WTC11 (cell line): ENCODE measurements around the gene MYH14. TPM values are rescaled to one million over a fixed set of nuclear protein-coding genes. Genes with fewer than 3 reads are reported as not detected.

Experiments used
- ATAC-seq: fragments of 200-7000 bp; cut with Tn5 transposase; 2 replicates; pipeline ENCODE4 v1.10.0; 2021; ENCODE audit warnings: mild to moderate bottlenecking, moderate library complexity
- CTCF ChIA-PET: fragments of 300-600 bp; sonication (Branson Sonifier 250); formaldehyde crosslinking; loops from one replicate; lab custom pipeline; 2021; ENCODE audit warnings: antibody characterized with exemption; lab: Charles Lee
- POLR2A ChIA-PET: fragments of 350-600 bp; sonication (Branson Sonifier 250); formaldehyde crosslinking; loops from one replicate; lab custom pipeline; 2021; ENCODE audit warnings: antibody characterized with exemption; lab: Charles Lee
- DNase-seq: peaks from one replicate; pipeline ENCODE4 v3.0.0; 2021; ENCODE audit warnings: low spot score
- H3K27ac Mint-ChIP-seq: 2 replicates; pipeline ENCODE4 v1.8.0; 2021; ENCODE audit warnings: mixed read lengths
- H3K27me3 Mint-ChIP-seq: 2 replicates; pipeline ENCODE4 v1.8.0; 2021; ENCODE audit warnings: low read depth, mild to moderate bottlenecking, moderate library complexity, mixed read lengths
- H3K36me3 Mint-ChIP-seq: 2 replicates; pipeline ENCODE4 v1.8.0; 2021; ENCODE audit warnings: mixed read lengths
- H3K4me1 Mint-ChIP-seq: 2 replicates; pipeline ENCODE4 v1.8.0; 2022; ENCODE audit warnings: mixed read lengths
- H3K4me3 Mint-ChIP-seq: 2 replicates; pipeline ENCODE4 v1.8.0; 2021; ENCODE audit warnings: mild to moderate bottlenecking, moderate library complexity, mixed read lengths
- H3K9me3 Mint-ChIP-seq: 2 replicates; pipeline ENCODE4 v1.8.0; 2021; ENCODE audit warnings: mixed read lengths
- ATF1 ChIP-seq: sonication (generic); formaldehyde crosslinking; IDR thresholded peaks from 2 replicates; pipeline ENCODE4 v1.8.1; 2023; ENCODE audit warnings: mild to moderate bottlenecking, moderate library complexity, missing genetic modification reagents
- CREM ChIP-seq: sonication (generic); formaldehyde crosslinking; IDR thresholded peaks from 2 replicates; pipeline ENCODE4 v1.8.1; 2022; ENCODE audit warnings: mild to moderate bottlenecking, missing genetic modification reagents, moderate library complexity
- E2F4 ChIP-seq: sonication (generic); formaldehyde crosslinking; IDR thresholded peaks from 2 replicates; pipeline ENCODE4 v1.8.1; 2022; ENCODE audit warnings: low read depth, mild to moderate bottlenecking, moderate library complexity, missing genetic modification reagents, borderline replicate concordance
- GABPB1 ChIP-seq: sonication (generic); formaldehyde crosslinking; IDR thresholded peaks from 2 replicates; pipeline ENCODE4 v1.8.1; 2023; ENCODE audit warnings: mild to moderate bottlenecking, missing genetic modification reagents
- GRHL2 ChIP-seq: fragments of 250-450 bp; sonication (Bioruptor Pico); IDR thresholded peaks from 2 replicates; pipeline ENCODE4 v1.8.0; 2022; ENCODE audit warnings: mild to moderate bottlenecking, moderate library complexity; ENCODE audit not compliant: insufficient replicate concordance, severe bottlenecking
- GTF2I ChIP-seq: fragments of 250-450 bp; sonication (Bioruptor Pico); conservative IDR thresholded peaks from 2 replicates; pipeline ENCODE4 v1.4.0; 2021; ENCODE audit warnings: mild to moderate bottlenecking
- JAZF1 ChIP-seq: fragments of 250-450 bp; sonication (Bioruptor Pico); IDR thresholded peaks from 2 replicates; pipeline ENCODE4 v1.9.0; 2021; ENCODE audit warnings: moderate library complexity, mild to moderate bottlenecking, inconsistent platforms
- MLX ChIP-seq: sonication (generic); formaldehyde crosslinking; IDR thresholded peaks from 2 replicates; pipeline ENCODE4 v1.8.1; 2023; ENCODE audit warnings: mild to moderate bottlenecking, missing genetic modification reagents, moderate library complexity
- NFE2L1 ChIP-seq: sonication (generic); formaldehyde crosslinking; IDR thresholded peaks from 2 replicates; pipeline ENCODE4 v1.8.1; 2023; ENCODE audit warnings: missing genetic modification reagents
- NFYB ChIP-seq: sonication (generic); formaldehyde crosslinking; conservative IDR thresholded peaks from 2 replicates; pipeline ENCODE4 v1.8.0; 2022; ENCODE audit warnings: low read depth, missing genetic modification reagents
- OVOL2 ChIP-seq: fragments of 250-450 bp; sonication (Bioruptor Pico); IDR thresholded peaks from 2 replicates; pipeline ENCODE4 v1.9.0; 2021; ENCODE audit warnings: mild to moderate bottlenecking, borderline replicate concordance
- SMAD3 ChIP-seq: sonication (generic); formaldehyde crosslinking; IDR thresholded peaks from 2 replicates; pipeline ENCODE4 v1.8.0; 2022; ENCODE audit warnings: missing genetic modification reagents, mild to moderate bottlenecking, borderline replicate concordance
- TCF7 ChIP-seq: sonication (generic); formaldehyde crosslinking; IDR thresholded peaks from 2 replicates; pipeline ENCODE4 v1.8.0; 2022; ENCODE audit warnings: mild to moderate bottlenecking, low read depth, missing genetic modification reagents, moderate library complexity
- TP53 ChIP-seq: sonication (generic); formaldehyde crosslinking; IDR thresholded peaks from 2 replicates; pipeline ENCODE4 v1.8.1; 2023; ENCODE audit warnings: mild to moderate bottlenecking, missing genetic modification reagents
- ZNF317 ChIP-seq: sonication (generic); formaldehyde crosslinking; IDR thresholded peaks from 2 replicates; pipeline ENCODE4 v1.8.1; 2023; ENCODE audit warnings: low read depth, mild to moderate bottlenecking, moderate library complexity, missing genetic modification reagents, borderline replicate concordance
- ZNF416 ChIP-seq: fragments of 250-450 bp; sonication (Bioruptor Pico); IDR thresholded peaks from 2 replicates; pipeline ENCODE4 v1.9.0; 2021; ENCODE audit warnings: mild to moderate bottlenecking, inconsistent platforms
- ZNF423 ChIP-seq: fragments of 250-450 bp; sonication (Bioruptor Pico); IDR thresholded peaks from 2 replicates; pipeline ENCODE4 v2.1.2; 2022; ENCODE audit warnings: mild to moderate bottlenecking, moderate library complexity
- total RNA-seq: library from RNA; stranded (reverse); gene quantifications from 3 replicates; pipeline ENCODE4 v1.2.3, GENCODE V29; 2021
- TF ChIP-seq, protein P1 (sequence below): sonication (generic); formaldehyde crosslinking; IDR thresholded peaks from 2 replicates; pipeline ENCODE4 v1.8.1; 2022; ENCODE audit warnings: mild to moderate bottlenecking, missing genetic modification reagents, moderate library complexity, borderline replicate concordance
- TF ChIP-seq, protein P2 (sequence below): fragments of 250-450 bp; sonication (Bioruptor Pico); IDR thresholded peaks from 2 replicates; pipeline ENCODE4 v1.9.0; 2021; ENCODE audit warnings: mild to moderate bottlenecking
- TF ChIP-seq, protein P3 (sequence below): fragments of 250-450 bp; sonication (Bioruptor Pico); conservative IDR thresholded peaks from 2 replicates; pipeline ENCODE4 v1.9.0; 2021; ENCODE audit warnings: mild to moderate bottlenecking
- TF ChIP-seq, protein P4 (sequence below): fragments of 250-450 bp; sonication (Bioruptor Pico); IDR thresholded peaks from 2 replicates; pipeline ENCODE4 v1.9.0; 2021; ENCODE audit warnings: mild to moderate bottlenecking, borderline replicate concordance

MYH14 gene
- total RNA-seq, 1 experiment from 2014 or later = 25.8 TPM

DNA sequence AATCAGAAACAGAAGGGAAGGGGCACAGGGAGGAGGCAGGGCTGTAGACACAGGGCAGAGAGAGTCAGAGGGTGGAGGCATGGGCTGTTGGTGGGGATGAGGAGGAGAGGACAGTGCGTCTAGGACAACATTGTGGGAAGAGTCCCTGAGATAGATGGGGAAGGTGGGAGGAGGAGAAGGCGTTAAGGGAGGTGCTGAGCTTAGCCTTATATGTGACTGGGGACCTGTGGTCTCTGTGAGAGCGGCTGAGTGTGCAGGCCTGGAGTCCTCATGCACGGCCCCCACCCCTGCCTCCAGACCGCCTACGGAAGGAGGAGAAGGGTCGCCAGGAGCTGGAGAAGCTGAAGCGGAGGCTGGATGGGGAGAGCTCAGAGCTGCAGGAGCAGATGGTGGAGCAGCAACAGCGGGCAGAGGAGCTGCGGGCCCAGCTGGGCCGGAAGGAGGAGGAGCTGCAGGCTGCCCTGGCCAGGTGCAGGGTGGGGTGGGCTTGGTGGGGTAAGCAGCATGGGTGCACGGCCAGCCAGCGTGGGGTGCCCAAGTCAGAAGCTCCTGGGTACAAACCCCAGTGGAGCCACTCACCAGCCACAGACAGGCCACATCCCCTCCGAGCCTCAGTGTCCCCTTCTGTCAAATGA, 69.0 kb downstream of the MYH14 start (continued):
- no peak for TF ChIP-seq JAZF1 (CRISPR knock-in tag)
- TF ChIP-seq, protein P1, sequence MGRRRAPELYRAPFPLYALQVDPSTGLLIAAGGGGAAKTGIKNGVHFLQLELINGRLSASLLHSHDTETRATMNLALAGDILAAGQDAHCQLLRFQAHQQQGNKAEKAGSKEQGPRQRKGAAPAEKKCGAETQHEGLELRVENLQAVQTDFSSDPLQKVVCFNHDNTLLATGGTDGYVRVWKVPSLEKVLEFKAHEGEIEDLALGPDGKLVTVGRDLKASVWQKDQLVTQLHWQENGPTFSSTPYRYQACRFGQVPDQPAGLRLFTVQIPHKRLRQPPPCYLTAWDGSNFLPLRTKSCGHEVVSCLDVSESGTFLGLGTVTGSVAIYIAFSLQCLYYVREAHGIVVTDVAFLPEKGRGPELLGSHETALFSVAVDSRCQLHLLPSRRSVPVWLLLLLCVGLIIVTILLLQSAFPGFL (CRISPR knock-in tag) = no peak
- TF ChIP-seq TCF7 (CRISPR knock-in tag) = no peak
- TF ChIP-seq, protein P2, sequence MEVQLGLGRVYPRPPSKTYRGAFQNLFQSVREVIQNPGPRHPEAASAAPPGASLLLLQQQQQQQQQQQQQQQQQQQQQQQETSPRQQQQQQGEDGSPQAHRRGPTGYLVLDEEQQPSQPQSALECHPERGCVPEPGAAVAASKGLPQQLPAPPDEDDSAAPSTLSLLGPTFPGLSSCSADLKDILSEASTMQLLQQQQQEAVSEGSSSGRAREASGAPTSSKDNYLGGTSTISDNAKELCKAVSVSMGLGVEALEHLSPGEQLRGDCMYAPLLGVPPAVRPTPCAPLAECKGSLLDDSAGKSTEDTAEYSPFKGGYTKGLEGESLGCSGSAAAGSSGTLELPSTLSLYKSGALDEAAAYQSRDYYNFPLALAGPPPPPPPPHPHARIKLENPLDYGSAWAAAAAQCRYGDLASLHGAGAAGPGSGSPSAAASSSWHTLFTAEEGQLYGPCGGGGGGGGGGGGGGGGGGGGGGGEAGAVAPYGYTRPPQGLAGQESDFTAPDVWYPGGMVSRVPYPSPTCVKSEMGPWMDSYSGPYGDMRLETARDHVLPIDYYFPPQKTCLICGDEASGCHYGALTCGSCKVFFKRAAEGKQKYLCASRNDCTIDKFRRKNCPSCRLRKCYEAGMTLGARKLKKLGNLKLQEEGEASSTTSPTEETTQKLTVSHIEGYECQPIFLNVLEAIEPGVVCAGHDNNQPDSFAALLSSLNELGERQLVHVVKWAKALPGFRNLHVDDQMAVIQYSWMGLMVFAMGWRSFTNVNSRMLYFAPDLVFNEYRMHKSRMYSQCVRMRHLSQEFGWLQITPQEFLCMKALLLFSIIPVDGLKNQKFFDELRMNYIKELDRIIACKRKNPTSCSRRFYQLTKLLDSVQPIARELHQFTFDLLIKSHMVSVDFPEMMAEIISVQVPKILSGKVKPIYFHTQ (CRISPR knock-in tag) = no peak
- no peak for TF ChIP-seq NFYB
- TF ChIP-seq, protein P3, sequence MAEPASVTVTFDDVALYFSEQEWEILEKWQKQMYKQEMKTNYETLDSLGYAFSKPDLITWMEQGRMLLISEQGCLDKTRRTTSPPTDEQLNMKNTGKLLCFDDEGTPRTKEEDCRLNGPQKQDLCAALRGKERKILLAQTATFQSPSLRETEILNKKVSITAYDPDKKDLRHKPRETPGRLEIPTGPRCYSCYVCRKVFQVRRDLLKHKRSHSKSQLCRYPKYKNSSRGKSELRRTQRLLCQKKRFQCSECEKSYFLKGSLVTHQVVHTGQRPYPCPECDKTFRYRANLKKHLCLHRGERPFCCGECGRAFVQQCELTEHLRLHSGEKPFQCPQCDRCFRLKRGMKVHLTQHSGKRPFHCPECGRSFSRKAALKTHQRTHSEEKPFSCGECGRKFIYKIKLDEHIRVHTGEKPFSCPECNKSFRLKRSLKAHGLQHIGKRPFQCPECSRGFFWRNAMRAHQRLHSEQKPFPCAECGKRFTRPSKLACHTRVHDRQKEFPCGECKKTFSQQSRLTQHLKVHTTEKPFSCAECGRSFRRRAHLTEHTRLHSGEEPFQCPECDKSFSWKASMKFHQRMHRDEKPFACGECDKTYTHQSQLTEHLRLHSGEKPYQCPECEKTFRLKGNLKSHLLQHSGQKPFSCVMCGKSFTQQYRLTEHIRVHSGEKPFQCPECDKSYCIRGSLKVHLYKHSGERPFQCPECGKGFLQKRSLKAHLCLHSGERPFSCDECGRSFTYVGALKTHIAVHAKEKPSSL (CRISPR knock-in tag) = no peak
- TF ChIP-seq, all 79 proteins: peak for 0

DNA sequence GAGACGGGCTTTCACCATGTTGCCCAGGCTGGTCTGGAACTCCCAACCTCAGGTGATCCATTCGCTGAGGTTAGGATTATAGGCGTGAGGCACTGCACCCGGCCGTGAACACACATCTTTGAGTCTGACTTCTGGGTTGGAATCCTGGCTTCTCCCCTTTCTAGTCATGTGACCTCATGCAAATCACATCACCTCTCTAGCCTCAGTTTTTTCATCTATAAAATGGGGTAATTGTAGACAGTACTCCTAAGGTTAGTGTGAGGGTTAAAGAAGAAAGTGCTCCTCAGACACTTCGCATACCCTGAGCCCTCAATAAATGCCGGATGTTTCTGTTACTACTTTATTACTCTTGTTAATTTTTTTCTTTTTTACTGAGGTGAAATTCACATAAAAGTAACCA, 70.4 kb downstream of the MYH14 start:
- Mint-ChIP-seq H3K4me3 (no peak overlapping the region), H3K9me3 (no peaks in the 10 kb centered on the region), H3K4me1 (no peaks in the 10 kb centered on the region), H3K27ac (no peak overlapping the region), H3K27me3 (no peaks in the 10 kb centered on the region), H3K36me3 (peaks cover 14% of the 10 kb centered on the region)
- POLR2A ChIA-PET = no interaction called here
- no peak for TF ChIP-seq E2F4 (CRISPR knock-in tag)
- TF ChIP-seq ZNF416 = no peak
- TF ChIP-seq ATF1 (CRISPR knock-in tag) = no peak
- TF ChIP-seq MLX (CRISPR knock-in tag) = no peak
- no peak for TF ChIP-seq ZNF423 (CRISPR knock-in tag)
- TF ChIP-seq, protein P4, sequence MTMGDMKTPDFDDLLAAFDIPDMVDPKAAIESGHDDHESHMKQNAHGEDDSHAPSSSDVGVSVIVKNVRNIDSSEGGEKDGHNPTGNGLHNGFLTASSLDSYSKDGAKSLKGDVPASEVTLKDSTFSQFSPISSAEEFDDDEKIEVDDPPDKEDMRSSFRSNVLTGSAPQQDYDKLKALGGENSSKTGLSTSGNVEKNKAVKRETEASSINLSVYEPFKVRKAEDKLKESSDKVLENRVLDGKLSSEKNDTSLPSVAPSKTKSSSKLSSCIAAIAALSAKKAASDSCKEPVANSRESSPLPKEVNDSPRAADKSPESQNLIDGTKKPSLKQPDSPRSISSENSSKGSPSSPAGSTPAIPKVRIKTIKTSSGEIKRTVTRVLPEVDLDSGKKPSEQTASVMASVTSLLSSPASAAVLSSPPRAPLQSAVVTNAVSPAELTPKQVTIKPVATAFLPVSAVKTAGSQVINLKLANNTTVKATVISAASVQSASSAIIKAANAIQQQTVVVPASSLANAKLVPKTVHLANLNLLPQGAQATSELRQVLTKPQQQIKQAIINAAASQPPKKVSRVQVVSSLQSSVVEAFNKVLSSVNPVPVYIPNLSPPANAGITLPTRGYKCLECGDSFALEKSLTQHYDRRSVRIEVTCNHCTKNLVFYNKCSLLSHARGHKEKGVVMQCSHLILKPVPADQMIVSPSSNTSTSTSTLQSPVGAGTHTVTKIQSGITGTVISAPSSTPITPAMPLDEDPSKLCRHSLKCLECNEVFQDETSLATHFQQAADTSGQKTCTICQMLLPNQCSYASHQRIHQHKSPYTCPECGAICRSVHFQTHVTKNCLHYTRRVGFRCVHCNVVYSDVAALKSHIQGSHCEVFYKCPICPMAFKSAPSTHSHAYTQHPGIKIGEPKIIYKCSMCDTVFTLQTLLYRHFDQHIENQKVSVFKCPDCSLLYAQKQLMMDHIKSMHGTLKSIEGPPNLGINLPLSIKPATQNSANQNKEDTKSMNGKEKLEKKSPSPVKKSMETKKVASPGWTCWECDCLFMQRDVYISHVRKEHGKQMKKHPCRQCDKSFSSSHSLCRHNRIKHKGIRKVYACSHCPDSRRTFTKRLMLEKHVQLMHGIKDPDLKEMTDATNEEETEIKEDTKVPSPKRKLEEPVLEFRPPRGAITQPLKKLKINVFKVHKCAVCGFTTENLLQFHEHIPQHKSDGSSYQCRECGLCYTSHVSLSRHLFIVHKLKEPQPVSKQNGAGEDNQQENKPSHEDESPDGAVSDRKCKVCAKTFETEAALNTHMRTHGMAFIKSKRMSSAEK = no peak
- TF ChIP-seq ZNF317 (CRISPR knock-in tag) = no peak
- TF ChIP-seq GABPB1 (CRISPR knock-in tag) = no peak
- TF ChIP-seq, protein P3 (CRISPR knock-in tag) = no peak
- no peak for TF ChIP-seq CREM (CRISPR knock-in tag)
- TF ChIP-seq NFE2L1 (CRISPR knock-in tag) = no peak
- TF ChIP-seq GTF2I (CRISPR knock-in tag) = no peak
- TF ChIP-seq SMAD3 (CRISPR knock-in tag) = no peak
- TF ChIP-seq GRHL2 (CRISPR knock-in tag) = no peak
- TF ChIP-seq TP53 (CRISPR knock-in tag) = no peak
- TF ChIP-seq OVOL2 = no peak
- CTCF ChIA-PET = interaction anchor here (1.1 to 1.5 kb wide), 2 partner anchors 15 to 21 kb away, joined by 3 to 5 read pairs; no protein-coding TSS in a partner anchor
- no peak for ATAC-seq
- no peak for DNase-seq
